Measurements from ENCODE around the gene ATP13A5. TPM values are rescaled to one million over a fixed set of nuclear protein-coding genes. Genes with fewer than 3 reads are reported as not detected.

Gene ATP13A5
- total RNA-seq, 2 experiments from 2014 or later = not detected

DNA sequence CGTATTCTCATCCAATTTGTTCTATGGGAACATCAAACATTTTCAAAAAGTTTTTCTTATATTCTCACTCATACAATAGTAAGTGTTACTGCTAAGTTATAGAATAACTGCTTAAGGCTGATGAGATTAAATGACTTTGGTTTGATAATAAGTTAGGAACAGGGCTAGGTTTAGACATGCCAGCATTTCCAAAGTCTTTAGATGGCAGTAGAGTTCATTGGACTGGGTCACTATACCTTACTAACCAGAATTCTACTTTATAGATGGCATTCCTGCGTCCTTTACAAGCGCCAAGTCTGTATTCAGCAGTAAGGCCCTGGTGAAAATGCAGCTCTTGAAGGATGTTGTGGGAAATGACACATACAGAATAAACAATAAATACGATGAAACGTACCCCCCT lies 115.8 kb downstream of the ATP13A5 start:
- no peaks in the 10 kb centered on the region for H3K4me1 ChIP-seq (ENCODE audit: insufficient read depth, low read length, poor library complexity, severe bottlenecking)
- H3K27ac ChIP-seq (ENCODE audit: low read depth, low read length, poor library complexity, severe bottlenecking) = no peak overlapping the region
- TF ChIP-seq EZH2phosphoT487 (IDR thresholded peaks at IDR 0.05; ENCODE audit: borderline replicate concordance, low read depth, low read length) (no peak), CTCF (conservative IDR thresholded peaks at IDR 0.05; ENCODE audit: low read length) (0 out of 2 replicates have a peak, but pooled peaks have one; percentile 14)
- ChIA-PET POLR2A (interaction anchor here (0.7 kb wide), 1 partner anchor 45 kb away, joined by 4 read pairs; no protein-coding TSS in a partner anchor), CTCF (ENCODE audit: unreplicated experiment) (no interaction called here)
- intact Hi-C loops (cut with micrococcal nuclease; ENCODE audit: unreplicated experiment) = no loop called here
- H3K79me2 ChIP-seq (ENCODE audit: insufficient read depth, low read depth, low read length) = no peaks in the 10 kb centered on the region
- no TSS peak for BruUV-seq (replicated peaks)
- DNase-seq (ENCODE audit: low spot score) = no peak
- H3K9me3 ChIP-seq (ENCODE audit: low read length) = no peaks in the 10 kb centered on the region
- no peak overlapping the region for H3K4me3 ChIP-seq (ENCODE audit: low read depth, low read length, poor library complexity, severe bottlenecking)
- H3K4me2 ChIP-seq (ENCODE audit: low read length) = no peak overlapping the region
- no peaks in the 10 kb centered on the region for H3K36me3 ChIP-seq (ENCODE audit: insufficient read depth, low read length)
- H2AFZ ChIP-seq (ENCODE audit: low read length) = no peak overlapping the region
- no peaks in the 10 kb centered on the region for H3K9me2 ChIP-seq (ENCODE audit: insufficient read depth, low read length)
- no peaks in the 10 kb centered on the region for H4K20me1 ChIP-seq (ENCODE audit: insufficient read depth, low read length)

- no peaks in the 10 kb centered on the region for H3K9me3 ChIP-seq (ENCODE audit: low read length)
- no peaks in the 10 kb centered on the region for H3K4me1 ChIP-seq (ENCODE audit: insufficient read depth, low read length, poor library complexity, severe bottlenecking)
- CTCF ChIA-PET (ENCODE audit: unreplicated experiment) = no interaction called here
- H3K79me2 ChIP-seq (ENCODE audit: insufficient read depth, low read depth, low read length) = no peaks in the 10 kb centered on the region
- TF ChIP-seq EZH2phosphoT487 (IDR thresholded peaks at IDR 0.05; ENCODE audit: borderline replicate concordance, low read depth, low read length) = no peak
- TF ChIP-seq CTCF (conservative IDR thresholded peaks at IDR 0.05; ENCODE audit: low read length) = no peak
- no peaks in the 10 kb centered on the region for H4K20me1 ChIP-seq (ENCODE audit: insufficient read depth, low read length)
- H3K27ac ChIP-seq (ENCODE audit: low read depth, low read length, poor library complexity, severe bottlenecking) = no peak overlapping the region
- H3K9me2 ChIP-seq (ENCODE audit: insufficient read depth, low read length) = no peaks in the 10 kb centered on the region
- no peak overlapping the region for H3K4me3 ChIP-seq (ENCODE audit: low read depth, low read length, poor library complexity, severe bottlenecking)
- no peak overlapping the region for H3K4me2 ChIP-seq (ENCODE audit: low read length)
- no peak overlapping the region for H2AFZ ChIP-seq (ENCODE audit: low read length)
- POLR2A ChIA-PET = interaction anchor here (0.7 kb wide), 1 partner anchor 45 kb away, joined by 4 read pairs; no protein-coding TSS in a partner anchor
- intact Hi-C loops (cut with micrococcal nuclease; ENCODE audit: unreplicated experiment) = no loop called here
- no peak for DNase-seq (ENCODE audit: low spot score)
- BruUV-seq (replicated peaks) = no TSS peak
- H3K36me3 ChIP-seq (ENCODE audit: insufficient read depth, low read length) = no peaks in the 10 kb centered on the region
Observed at GRCh38 chr3:193261970-193262369, 116.6 kb downstream of the ATP13A5 start.

- Histone ChIP-seq H3K36me3 (ENCODE audit: insufficient read depth, low read length) (no peaks in the 10 kb centered on the region), H3K4me2 (ENCODE audit: low read length) (no peak overlapping the region), H4K20me1 (ENCODE audit: insufficient read depth, low read length) (no peaks in the 10 kb centered on the region), H3K9me2 (ENCODE audit: insufficient read depth, low read length) (no peaks in the 10 kb centered on the region), H3K4me3 (ENCODE audit: low read depth, low read length, poor library complexity, severe bottlenecking) (no peak overlapping the region), H3K9me3 (ENCODE audit: low read length) (no peaks in the 10 kb centered on the region), H3K4me1 (ENCODE audit: insufficient read depth, low read length, poor library complexity, severe bottlenecking) (no peaks in the 10 kb centered on the region), H3K79me2 (ENCODE audit: insufficient read depth, low read depth, low read length) (no peaks in the 10 kb centered on the region), H2AFZ (ENCODE audit: low read length) (no peak overlapping the region), H3K27ac (ENCODE audit: low read depth, low read length, poor library complexity, severe bottlenecking) (no peak overlapping the region)
- BruUV-seq (replicated peaks) = no TSS peak
- ChIA-PET CTCF (ENCODE audit: unreplicated experiment) (no interaction called here), POLR2A (interaction anchor here (1.8 kb wide), 1 partner anchor 16 kb away, joined by 4 read pairs; no protein-coding TSS in a partner anchor)
- no peak for DNase-seq (ENCODE audit: low spot score)
- intact Hi-C loops (cut with micrococcal nuclease; ENCODE audit: unreplicated experiment) = no loop called here
- TF ChIP-seq EZH2phosphoT487 (IDR thresholded peaks at IDR 0.05; ENCODE audit: borderline replicate concordance, low read depth, low read length) (no peak), CTCF (conservative IDR thresholded peaks at IDR 0.05; ENCODE audit: low read length) (no peak)
Observed at GRCh38 chr3:193253986-193254660, 124.4 kb downstream of the ATP13A5 start.
